Left colon (tissue), 2 donors: ENCODE results near the gene IP6K1. TPM values are rescaled to one million over a fixed set of nuclear protein-coding genes. Genes with fewer than 3 reads are reported as not detected.

Experiments
- ATAC-seq: fragments of 200-7000 bp; cut with Tn5 transposase; one replicate; pipeline ENCODE4 v1.9.1; 2020; ENCODE audit warnings: mild to moderate bottlenecking, moderate library complexity
- DNase-seq, 2 donors: peaks; one replicate each; pipeline ENCODE4 v3.0.0-alpha.2; 2020
- intact Hi-C, 2 donors: fragments of 100-400 bp; cut with DNase I in 1 of 2; cut with micrococcal nuclease in 1 of 2; formaldehyde crosslinking; loops; one replicate each; pipeline versions ENCODE4 v1.11.2 to v1.14.0; 2022; cut with DNase I, micrococcal nuclease
- total RNA-seq, 2 donors: library from RNA; stranded (reverse); fragmentation: NEBNext Ultra II Directional; extraction: Animal tissue kit (Norgen Biotek cat#: 25700); gene quantifications; one replicate each; pipeline ENCODE4 v1.2.1, GENCODE V29; 2021
- donor health status: DM: no; HTN: no; CAD: no.
- donor health status: DM: yes; HTN: yes; CAD: no.

The IP6K1 gene
- total RNA-seq, 2 donors from 2014 or later = 29.2 to 36.9 TPM

DNA sequence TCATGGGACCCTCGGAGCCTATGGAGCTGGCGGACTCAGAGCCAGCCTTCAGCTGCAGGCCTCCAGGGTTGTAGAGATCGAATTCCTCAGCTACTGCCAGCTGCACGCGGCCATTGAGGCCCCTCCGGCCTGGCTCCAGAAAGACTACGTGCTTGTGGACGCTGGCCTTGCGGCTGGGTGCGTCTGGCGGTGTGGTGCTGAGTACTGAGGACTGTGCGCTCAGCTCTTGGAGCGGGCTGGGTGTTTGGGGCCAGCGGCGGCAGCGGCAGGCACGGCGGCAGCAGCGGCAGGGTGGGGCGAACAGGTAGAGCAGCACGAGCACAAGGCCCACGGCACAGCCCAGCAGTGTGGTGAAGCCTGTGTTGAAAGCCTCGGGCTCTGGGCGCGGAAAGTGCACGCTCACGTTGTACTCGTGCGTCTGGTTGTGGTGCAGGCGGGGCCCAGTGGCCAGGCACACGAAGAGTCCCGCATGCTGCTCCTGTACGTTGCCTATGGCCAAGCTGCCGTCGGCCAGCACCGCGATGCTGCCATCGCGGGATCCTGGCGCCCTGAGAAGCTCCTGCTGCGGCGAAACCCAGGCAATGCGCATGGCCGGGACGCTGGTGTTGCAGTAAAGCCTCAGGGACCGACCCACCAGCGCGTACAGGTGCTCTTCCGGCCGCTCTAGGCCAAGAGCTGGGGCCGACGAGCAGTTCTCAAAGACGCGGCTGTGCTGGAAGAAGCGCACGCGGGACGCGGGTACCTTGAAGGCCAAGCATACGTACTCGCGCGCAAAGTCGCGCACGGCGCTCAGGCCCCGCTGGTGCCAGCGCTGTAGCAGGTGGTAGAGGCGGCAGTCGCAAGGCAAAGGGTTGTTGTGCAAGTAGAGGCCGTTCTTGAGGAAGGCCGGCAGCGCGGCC, 68.1 kb downstream of the IP6K1 start:
- intact Hi-C loops = loop anchor here in 1 of 2 donors (10.0 kb wide), 1 partner anchor 137 kb away; the partner anchor contains the start of gene TRAIP
- DNase-seq (no peak), ATAC-seq (peak; percentile 1)

DNA sequence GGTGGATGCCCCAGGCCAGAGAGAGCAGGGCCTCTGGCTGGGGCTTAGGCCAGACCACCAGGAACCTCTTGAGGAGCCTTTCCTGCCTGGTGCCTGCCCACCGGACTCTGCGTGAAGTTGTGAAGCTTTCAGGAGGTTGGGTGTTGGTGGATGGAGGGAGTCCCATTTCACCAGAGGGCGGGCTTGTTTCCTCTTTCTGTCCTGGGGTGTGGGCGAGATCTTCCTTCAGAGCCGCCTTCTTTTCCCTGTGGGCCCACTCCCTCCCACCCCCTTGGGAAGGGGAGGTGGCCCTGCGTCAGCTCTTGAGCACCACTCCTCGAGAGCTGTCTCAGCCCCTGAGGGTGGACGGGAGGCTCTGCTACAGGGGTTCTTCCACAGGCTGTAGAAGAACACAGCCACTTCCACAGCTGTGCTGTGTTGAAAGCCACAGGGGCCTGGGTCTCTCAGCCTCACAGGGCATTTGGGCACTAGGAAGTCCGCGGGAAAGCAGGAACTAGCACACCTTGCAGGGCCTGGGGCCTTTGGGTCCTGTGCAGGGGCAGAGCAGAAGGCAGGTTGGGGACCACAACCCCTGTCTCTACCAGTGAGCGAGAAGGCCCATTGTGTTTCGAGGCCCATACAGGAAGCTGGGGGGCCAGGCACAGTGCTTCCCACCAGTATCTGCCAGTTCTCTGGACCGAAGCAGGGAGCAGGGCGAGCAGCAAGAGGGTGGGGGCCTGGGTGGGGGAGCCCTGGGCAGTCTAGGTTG, 69.0 kb downstream of the IP6K1 start:
- DNase-seq = no peak
- intact Hi-C loops = loop anchor here in 1 of 2 donors (10.0 kb wide), 1 partner anchor 137 kb away; the partner anchor contains the start of gene TRAIP
- ATAC-seq = no peak

DNA sequence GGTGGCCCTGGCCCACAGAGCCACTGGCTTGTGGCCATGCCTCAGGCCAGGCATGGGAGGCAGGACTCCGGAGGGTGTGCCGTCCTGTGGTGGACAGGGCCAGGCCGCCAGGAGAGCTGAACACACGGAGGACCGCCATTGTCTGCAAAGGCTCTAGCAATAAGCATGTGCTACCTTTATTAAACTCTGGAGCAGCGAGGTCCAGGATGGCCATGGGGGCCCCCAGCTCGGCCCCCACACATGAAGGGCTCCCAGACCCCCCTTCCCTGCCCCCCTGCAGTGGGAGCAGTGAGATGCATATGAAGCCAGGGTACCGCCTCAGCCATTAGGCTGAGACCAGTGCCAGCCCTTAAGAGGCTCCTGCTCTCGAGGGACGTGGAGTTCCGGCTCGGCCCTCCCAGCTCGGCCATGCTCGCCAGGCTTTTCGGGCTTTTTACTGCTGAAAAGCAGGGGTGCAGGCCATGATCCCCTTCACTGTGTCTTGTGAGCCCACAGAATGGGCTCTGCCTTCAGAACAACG, 69.6 kb downstream of the IP6K1 start:
- intact Hi-C loops = loop anchor here in 1 of 2 donors (10.0 kb wide), 1 partner anchor 138 kb away; the partner anchor contains the start of gene TRAIP
- ATAC-seq (no peak), DNase-seq (no peak)

DNA sequence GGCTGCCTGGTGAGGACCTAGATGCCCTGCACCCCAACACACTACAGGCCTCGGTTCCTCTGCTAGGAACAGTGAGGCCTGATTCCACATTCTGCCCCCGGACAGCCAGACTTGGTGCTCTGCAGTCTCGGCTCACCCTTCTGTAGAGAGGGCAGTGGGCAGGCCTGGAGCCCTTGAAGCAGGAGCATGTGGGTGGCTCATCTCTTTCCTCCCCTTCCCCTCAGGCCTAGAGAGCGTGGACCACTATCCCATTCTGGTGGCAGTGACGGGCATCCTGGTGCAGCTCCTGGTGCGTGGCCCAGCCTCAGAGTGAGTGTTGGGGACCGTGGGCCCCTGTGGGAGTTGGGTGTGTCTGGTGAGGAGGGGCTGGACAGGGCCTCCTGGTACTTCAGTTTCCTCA, 70.2 kb downstream of the IP6K1 start:
- DNase-seq = no peak

DNA sequence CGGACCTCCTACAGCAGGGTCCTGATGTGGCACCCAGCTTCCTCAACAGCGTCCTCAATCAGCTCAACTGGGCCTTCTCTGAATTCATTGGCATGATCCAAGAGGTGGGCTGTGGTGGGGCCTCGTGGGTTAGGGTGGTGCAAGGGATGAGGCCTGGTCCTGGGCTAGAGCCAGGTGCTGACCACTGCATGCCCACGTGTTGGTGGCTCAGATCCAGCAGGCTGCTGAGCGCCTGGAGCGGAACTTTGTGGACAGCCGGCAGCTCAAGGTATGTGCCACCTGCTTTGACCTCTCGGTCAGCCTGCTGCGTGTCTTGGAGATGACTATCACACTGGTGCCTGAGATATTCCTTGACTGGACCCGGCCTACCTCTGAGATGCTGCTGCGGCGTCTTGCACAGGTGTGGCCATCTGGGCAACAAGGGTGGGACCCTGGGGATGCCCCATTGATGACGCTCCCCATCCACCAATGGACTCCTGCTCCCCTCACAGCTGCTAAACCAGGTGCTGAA, 70.7 kb downstream of the IP6K1 start:
- DNase-seq (no peak), ATAC-seq (no peak)
- intact Hi-C loops = loop anchor here in 1 of 2 donors (10.0 kb wide), 1 partner anchor 139 kb away; the partner anchor contains the start of gene TRAIP

More for the DNA sequence above, 70.2 kb downstream of the IP6K1 start:
- ATAC-seq = no peak
- intact Hi-C loops = loop anchor here in 1 of 2 donors (10.0 kb wide), 1 partner anchor 139 kb away; the partner anchor contains the start of gene TRAIP

DNA sequence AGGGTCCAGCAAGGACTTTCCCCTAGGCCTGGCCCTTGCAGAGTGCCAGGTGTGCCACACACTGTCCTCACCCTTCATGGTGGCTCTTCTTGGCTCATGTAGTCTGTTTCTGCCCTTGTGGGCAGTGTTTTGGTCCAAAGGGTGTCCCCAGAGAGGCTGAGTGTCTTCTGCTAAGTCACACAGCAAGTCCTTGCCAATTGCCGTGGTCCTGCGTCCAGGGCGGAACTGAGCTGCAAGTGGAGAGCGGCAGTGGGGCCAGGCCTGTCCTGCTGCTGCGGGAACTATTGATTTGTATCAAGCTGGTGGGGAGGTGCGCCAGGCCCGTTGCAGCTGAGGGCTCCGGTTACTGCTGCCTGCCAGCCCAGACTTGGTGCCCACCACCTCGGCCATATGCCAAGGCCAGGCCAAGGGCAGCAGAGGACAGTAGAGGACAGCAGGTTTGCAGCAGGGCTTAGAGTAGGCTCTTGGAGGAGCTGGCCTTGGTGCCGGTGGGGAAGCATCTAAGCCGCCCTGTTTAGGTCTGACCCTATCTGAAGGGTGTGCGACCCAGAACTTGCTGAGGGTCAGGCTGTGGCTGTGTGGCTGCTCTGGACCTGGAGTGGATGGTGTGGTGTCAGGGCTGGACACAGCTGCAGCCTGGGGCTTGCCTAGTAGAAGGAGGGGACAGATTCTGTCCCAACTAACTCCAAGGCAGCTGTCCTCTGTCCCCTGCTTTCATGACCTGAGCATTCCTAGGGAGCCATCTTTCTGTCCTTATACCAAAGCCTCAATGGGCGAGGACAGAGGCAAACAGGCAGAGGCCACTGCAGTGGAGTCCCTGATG, 71.4 kb downstream of the IP6K1 start:
- no peak for DNase-seq
- intact Hi-C loops = loop anchor here in 1 of 2 donors (10.0 kb wide), 1 partner anchor 140 kb away; the partner anchor contains the start of gene TRAIP
- no peak for ATAC-seq

DNA sequence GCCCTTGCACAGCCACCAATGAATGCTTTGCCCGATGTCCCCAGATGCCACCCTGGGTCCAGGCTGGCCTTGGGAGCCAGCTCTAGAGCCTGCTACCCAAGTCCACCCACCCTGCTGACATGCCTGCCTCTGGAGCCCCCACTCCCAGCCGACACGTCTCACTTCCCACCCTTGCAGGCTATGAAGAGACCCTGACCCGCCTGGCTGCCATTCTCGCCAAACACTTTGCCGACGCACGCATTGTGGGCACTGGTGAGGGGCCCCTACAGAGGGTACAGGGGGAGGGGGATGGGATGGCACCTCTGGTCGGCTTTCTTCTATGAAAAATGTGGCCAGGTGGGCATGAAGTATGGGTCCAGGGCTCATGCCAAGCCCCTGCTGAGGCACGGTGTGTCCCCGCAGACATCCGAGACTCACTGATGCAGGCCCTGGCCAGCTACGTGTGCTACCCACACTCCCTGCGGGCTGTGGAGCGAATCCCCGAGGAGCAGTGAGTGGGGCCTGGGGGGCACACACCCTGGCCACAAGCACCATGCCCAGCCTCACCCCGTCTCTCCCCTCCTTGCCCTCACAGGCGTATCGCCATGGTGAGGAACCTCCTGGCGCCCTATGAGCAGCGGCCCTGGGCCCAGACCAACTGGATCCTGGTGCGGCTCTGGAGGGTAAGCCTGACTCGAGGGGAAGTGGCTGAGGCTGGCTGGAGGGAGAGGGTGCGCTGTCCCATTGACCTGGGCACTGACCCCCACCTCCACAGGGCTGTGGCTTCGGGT, 72.8 kb downstream of the IP6K1 start:
- no peak for DNase-seq
- intact Hi-C loops = loop anchor here in 1 of 2 donors (10.0 kb wide), 1 partner anchor 141 kb away; the partner anchor contains the start of gene TRAIP
- no peak for ATAC-seq

DNA sequence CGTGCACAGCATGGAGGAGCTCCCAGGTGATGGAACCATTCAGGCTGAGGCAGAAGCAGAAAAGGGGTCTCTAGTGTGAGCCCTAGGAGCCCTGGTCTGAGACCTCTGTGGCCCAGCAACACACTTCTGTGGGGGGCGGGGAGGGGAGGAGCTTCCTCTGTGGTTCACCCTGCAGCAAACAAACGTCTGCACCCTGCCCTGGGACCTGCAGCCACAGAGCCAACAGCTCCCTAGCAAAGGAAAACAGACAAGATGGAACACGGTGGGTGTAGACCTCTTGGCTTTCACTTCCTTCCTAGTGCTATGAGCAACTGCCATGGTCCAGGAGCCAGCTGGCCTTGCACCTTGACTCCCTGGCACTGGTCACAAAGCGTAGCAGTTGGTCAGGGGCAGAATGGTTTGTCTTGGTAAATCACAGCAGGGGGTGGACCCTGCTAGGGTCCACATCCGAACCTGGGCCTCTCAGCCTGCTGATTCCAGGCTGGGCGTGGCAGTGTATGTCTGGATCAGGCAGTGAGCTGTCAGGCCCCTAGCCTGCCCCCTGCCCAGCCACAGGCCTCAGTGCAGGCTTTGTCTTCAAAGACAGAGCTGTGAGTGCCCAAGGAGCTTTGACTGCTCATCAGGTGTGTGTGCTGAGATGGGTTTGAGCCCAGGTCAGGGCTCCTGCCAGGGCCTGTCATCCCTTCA, 73.6 kb downstream of the IP6K1 start:
- no peak for ATAC-seq
- intact Hi-C loops = loop anchor here in 1 of 2 donors (10.0 kb wide), 1 partner anchor 142 kb away; the partner anchor contains the start of gene TRAIP
- DNase-seq = no peak

DNA sequence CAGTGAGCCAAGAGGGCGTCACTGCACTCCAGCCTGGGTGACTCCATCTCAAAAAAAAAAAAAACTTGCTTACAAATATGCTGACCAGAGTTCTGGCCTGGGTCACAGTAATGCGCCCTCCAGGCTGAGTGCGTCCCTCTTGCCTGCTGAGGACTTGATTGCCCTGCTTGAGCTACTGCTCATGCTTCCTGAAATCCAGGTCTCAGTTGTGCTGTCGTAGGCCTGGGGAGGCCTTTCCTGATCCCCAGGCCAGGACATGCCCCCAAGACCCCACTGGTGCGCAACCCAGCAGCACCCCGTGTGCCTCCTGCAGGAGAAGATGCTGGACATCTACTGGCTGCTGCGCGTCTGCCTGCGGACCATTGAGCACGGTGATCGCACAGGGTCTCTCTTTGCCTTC, 74.2 kb downstream of the IP6K1 start:
- DNase-seq (no peak), ATAC-seq (no peak)
- intact Hi-C loops = loop anchor here in 1 of 2 donors (10.0 kb wide), 1 partner anchor 143 kb away; the partner anchor contains the start of gene TRAIP

DNA sequence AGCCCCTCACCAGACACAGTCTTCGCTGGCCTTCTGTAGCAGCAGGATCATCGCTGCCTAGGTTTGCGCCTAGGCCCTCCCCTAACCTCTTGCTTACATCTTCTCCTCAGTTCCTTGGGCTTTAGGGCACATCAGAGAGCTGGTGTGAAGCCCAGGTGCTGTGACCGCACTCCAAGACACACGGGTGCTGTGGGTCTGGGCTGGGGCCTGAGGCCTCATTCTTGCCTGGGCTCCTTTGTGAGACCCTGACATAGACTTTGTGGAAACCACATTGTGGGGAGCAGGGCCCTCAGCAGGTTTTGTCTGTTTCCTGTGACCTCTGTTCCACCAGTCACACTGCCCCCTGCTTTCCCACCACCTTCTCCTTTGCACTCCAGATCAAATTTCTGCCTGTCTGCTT, 74.9 kb downstream of the IP6K1 start:
- DNase-seq (no peak), ATAC-seq (no peak)
- intact Hi-C loops = loop anchor here in 1 of 2 donors (10.0 kb wide), 1 partner anchor 143 kb away; the partner anchor contains the start of gene TRAIP

DNA sequence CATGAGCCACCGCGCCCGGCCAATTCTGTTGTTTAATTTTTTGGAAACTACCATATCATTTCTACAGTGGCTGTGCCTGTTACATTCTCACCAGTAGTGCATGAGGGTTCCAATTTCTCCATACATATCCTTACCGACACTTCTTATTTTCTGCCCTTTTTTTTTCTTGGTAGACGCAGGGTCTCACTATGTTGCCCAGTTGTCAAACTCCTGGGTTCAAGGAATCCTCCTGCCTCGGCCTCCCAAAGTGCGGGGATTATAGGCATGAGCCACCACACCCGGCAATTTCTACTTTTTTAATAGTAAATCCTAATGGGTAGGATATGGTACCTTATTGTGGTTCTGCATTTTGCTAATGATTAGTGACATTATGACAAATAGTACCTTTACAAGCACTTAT, 76.5 kb downstream of the IP6K1 start:
- intact Hi-C loops = loop anchor here in 1 of 2 donors (10.0 kb wide), 1 partner anchor 145 kb away; the partner anchor contains the start of gene TRAIP
- no peak for ATAC-seq
- no peak for DNase-seq

DNA sequence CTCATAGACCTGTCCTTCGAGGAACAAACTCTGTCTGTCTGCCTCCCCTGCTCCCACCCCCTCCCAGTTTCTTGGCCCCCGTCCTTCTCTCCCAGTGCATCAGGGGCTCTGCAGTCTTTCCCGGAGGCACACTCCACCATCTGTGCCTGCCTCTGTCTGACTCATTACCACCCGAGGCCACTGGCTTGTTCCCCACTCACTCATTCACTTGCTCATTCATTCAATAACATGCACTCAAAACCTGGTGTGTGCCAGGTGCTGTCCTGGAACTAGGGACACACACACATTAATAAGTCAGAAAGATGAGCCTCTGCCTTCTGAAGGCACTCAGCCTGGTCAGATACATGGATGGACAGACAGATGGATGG, 79.2 kb downstream of the IP6K1 start:
- DNase-seq (no peak), ATAC-seq (no peak)
- intact Hi-C loops = no loop called here

DNA sequence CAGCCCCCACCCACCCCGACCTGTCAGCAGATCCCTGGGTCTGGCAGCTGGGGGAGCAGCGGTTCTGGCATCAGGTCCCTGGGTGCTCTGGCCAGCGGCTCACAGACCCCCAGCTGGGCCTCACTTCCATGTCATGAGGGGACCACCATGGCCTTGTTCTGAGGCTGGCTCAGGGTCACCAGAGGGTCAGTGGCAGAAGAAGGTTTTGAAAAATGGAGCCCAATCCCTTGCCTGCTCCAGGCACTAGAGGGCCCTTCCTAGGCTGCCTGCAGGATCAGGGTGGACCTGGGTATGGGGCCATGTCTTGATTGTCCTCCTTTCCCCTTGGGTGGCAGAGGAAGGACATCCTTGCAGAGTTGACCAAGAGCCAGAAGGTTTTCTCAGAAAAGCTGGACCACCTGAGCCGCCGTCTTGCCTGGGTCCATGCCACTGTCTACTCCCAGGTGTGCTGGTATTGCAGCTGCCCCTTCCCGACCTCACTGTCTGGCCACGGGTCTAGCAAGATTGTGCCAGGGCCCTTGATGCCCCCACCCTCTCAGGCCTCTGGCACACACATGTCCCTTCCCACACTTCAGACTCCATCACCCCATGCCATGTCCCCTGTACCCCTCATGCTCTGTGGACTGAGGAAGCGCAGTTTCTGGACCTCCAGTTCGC, 79.8 kb downstream of the IP6K1 start:
- DNase-seq (no peak), ATAC-seq (no peak)
- intact Hi-C loops = no loop called here

DNA sequence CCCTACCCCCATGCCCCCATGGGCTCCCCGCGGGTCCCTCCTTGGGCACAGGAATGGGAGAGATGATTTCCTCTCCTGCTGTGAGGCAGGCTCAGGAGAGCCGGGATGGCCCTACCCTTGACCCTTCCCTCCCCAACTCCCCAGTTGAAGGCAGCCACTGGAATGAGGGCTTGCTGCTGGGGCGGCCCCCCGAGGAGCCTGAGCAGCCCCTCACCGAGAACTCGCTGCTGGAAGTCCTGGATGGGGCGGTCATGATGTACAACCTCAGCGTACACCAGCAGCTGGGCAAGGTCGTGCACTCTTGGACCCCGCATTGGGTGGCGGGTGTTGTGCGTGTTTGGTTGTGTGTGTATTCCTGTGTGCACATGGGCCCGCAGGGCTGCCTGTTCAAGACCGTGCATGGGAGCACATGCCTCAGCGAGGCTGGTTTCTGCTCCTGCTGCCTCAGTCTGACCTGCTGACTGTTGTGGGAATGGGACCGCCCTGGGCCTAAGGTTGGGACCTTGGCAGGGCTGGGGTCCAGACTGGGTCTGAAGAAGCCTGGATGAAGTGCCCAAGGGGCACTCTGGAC, 80.9 kb downstream of the IP6K1 start:
- no peak for DNase-seq
- intact Hi-C loops = no loop called here
- no peak for ATAC-seq

DNA sequence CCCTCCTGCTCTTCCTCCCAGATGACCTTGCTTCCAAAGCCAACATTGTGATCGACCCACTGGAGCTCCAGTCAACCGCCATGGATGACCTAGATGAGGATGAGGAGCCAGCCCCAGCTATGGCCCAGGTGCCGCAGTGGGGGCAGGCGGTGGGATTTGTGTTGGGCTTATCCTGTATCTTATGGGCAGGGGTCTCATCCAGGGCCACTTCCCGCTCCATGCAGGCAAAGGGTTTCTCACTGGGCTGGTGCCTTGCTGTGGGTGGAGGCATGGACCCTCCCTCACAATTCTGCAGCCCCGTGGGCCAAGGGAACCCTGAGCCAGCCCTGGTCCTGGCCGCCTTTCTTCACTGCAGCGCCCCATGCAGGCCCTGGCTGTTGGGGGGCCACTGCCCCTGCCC, 81.7 kb downstream of the IP6K1 start:
- no peak for DNase-seq
- intact Hi-C loops = loop anchor here in 1 of 2 donors (5.0 kb wide), 1 partner anchor 133 kb away; no protein-coding TSS in a partner anchor
- no peak for ATAC-seq

DNA sequence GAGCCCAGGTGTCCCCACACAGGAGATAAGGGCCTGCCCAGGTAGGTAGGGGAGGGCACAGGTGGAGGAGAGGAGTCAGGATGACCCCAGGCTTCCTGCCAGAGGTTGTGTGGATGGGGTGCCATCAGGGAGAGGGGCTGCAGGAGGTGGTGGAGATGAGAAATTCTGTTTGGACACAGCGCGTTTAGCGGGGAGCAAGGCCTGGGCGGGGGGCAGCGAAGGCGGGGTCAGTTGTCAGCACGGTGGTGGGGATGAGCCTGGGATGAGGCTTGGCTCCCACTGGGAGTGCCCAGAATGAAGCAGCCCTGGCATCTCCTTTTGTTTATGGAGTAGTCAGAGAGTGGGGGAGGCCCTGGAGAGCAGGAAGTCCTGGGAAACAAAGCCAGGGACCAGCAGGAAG, 82.4 kb downstream of the IP6K1 start:
- intact Hi-C loops = loop anchor here in 1 of 2 donors (5.0 kb wide), 1 partner anchor 133 kb away; no protein-coding TSS in a partner anchor
- no peak for DNase-seq
- ATAC-seq = peak; percentile 4
